GM12872 (cell line): Measurements from ENCODE around the gene ZNFX1.

Experiments used
- CTCF ChIP-seq: IDR thresholded peaks from 3 replicates; pipeline ENCODE4 v1.5.1; 2011; ENCODE audit warnings: low read depth, mild to moderate bottlenecking, low read length, moderate library complexity; ENCODE audit not compliant: insufficient read depth

The ZNFX1 gene

DNA sequence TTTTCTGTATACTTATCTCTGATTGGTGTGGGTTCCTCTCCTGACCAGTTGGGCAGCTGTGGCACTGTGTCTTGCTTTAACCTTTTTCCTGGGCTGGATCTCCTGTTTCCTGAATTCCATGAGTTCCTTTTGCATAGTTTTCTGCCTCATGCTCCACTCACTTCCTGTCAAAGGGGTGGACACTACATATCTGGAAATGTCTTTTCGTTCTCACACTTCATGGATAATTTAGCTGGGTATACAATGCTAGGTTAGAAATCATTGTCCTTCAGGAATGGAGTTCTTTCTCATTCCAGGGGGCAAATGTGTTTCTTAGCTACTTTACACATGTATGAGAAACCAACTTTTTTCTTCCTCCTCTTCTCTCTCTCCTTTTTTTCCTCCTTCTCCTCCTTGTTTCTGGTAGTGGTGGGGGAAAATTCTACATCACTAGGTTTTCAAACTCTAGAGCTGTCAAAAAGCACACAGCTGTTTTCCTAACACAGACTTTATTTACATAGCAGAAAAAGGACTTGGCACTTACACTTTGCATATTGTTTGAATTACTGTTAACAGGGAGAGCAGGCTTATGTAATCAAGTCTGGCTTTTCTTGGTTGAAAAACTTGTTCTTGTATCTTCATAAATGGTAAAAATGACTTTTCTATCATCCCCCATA, 67.6 kb downstream of the ZNFX1 start:
- no peak for TF ChIP-seq CTCF

DNA sequence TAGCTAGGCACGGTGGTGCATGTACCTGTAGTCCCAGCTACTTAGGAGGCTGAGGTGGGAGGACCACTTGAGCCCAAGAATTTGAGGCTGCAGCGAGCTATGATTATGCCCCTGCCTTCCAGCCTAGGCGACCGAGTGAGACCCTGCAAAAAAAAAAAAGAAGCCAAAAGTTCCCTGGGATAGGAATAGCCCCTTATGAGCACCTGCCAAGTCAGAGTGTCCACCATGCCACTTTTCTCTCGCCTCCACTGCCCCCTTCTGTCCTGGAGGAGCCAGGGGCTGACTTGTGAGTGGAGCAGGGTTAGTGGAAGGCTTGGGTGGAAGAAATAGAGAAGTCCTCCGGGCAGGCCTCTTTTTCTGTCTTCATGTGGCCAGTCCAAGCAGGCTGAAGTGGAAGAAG, 70.8 kb downstream of the ZNFX1 start:
- TF ChIP-seq CTCF = peak; percentile 47; the same call in 2 of the 3 replicates

DNA sequence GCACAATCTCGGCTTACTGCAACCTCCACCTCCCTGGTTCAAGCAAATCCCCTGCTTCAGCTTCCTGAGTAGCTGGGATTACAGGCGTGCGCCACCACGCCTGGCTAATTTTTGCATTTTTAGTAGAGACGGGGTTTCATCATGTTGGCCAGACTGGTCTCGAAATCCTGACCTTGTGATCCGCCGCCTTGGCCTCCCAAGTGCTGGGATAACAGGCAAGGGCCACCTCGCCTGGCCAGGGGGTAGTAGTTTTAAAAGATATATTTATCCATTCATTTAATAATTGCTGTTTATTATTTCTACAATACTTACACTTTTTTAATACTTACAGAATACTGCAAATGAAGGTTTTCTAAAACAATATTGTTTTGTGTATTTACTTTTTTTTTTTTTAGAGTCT, 74.1 kb downstream of the ZNFX1 start:
- TF ChIP-seq CTCF = no peak

DNA sequence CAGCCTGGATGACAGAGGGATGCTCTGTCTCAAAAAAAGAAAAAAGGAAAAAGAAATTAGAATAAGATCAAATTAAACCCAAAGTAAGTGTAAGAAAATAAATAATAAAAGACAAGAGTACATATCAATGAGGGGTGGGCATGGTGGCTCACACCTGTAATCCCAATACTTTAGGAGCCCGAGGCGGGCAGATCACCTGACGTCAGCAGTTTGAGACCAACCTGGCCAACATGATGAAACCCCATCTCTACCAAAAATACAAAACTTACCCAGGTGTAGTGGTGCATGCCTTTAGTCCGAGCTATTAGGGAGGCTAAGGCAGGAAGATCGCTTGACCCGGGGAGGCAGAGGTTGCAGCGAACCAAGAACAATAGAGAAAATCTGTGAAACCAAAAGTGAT, 74.8 kb downstream of the ZNFX1 start:
- no peak for TF ChIP-seq CTCF

GRCh38 chr20:49199729-49200293, 78.0 kb downstream of the ZNFX1 start:
- TF ChIP-seq CTCF = no peak
